Ectodermal cell (in vitro differentiated cells): ENCODE results near the gene CALN1.

Experiments used
- H3K27ac ChIP-seq: 2 replicates; pipeline ENCODE4 v1.7.0; 2013; ENCODE audit warnings: mild to moderate bottlenecking, low read depth, low read length; ENCODE audit not compliant: insufficient read depth, poor library complexity, severe bottlenecking
- H3K27me3 ChIP-seq: 2 replicates; pipeline ENCODE4 v1.7.0; 2013; ENCODE audit warnings: mild to moderate bottlenecking, low read length; ENCODE audit not compliant: insufficient read depth, control insufficient read depth, poor library complexity, severe bottlenecking
- H3K36me3 ChIP-seq: one replicate; pipeline ENCODE4 v1.7.0; 2013; ENCODE audit warnings: low read length; ENCODE audit not compliant: control insufficient read depth, insufficient read depth
- H3K4me1 ChIP-seq: one replicate; pipeline ENCODE4 v1.7.0; 2013; ENCODE audit warnings: low read length; ENCODE audit not compliant: control insufficient read depth, insufficient read depth
- H3K4me3 ChIP-seq: 2 replicates; pipeline ENCODE4 v1.7.0; 2013; ENCODE audit warnings: low read depth, low read length, control low read depth; ENCODE audit not compliant: insufficient read depth
- H3K9me3 ChIP-seq: 2 replicates; pipeline ENCODE4 v1.7.0; 2013; ENCODE audit warnings: mild to moderate bottlenecking, low read length, moderate library complexity; ENCODE audit not compliant: control insufficient read depth
- WGBS, 2 experiments: methylation state at CpG; one replicate each; pipeline ENCODE4 v1.1.7; 2013; ENCODE audit warnings: missing lambda C conversion rate in 2 of 2; 5-methylcytosine and 5-hydroxymethylcytosine counted together

The CALN1 gene

GRCh38 chr7:72118366-72118765, 293.8 kb downstream of the CALN1 start:
- no peak overlapping the region for H3K27ac ChIP-seq
- no peaks in the 10 kb centered on the region for H3K4me1 ChIP-seq
- 93 to 95% methylated on average over 3 of the region's 3 CpGs for WGBS, 2 experiments
- H3K27me3 ChIP-seq = no peaks in the 10 kb centered on the region
- H3K4me3 ChIP-seq = no peak overlapping the region
- no peaks in the 10 kb centered on the region for H3K36me3 ChIP-seq
- no peaks in the 10 kb centered on the region for H3K9me3 ChIP-seq

GRCh38 chr7:72114129-72114528, 298.0 kb downstream of the CALN1 start:
- Histone ChIP-seq H3K4me1 (no peaks in the 10 kb centered on the region), H3K4me3 (no peak overlapping the region)
- WGBS, 2 experiments = 89 to 95% methylated on average over 2 of the region's 2 CpGs

GRCh38 chr7:72112992-72113391, 299.1 kb downstream of the CALN1 start:
- Histone ChIP-seq H3K27me3 (no peaks in the 10 kb centered on the region), H3K27ac (no peak overlapping the region), H3K9me3 (no peaks in the 10 kb centered on the region), H3K36me3 (no peaks in the 10 kb centered on the region), H3K4me1 (no peaks in the 10 kb centered on the region), H3K4me3 (no peak overlapping the region)
- WGBS, 2 experiments = 84 to 87% methylated on average over 5 of the region's 5 CpGs

More at GRCh38 chr7:72114129-72114528, 298.0 kb downstream of the CALN1 start:
- Histone ChIP-seq H3K36me3 (no peaks in the 10 kb centered on the region), H3K9me3 (no peaks in the 10 kb centered on the region), H3K27me3 (no peaks in the 10 kb centered on the region), H3K27ac (no peak overlapping the region)

- Histone ChIP-seq H3K4me1 (no peaks in the 10 kb centered on the region), H3K27ac (no peak overlapping the region), H3K9me3 (peaks cover 2% of the 10 kb centered on the region), H3K36me3 (no peaks in the 10 kb centered on the region), H3K27me3 (no peaks in the 10 kb centered on the region), H3K4me3 (no peak overlapping the region)
- 93 to 96% methylated on average over 4 of the region's 4 CpGs for WGBS, 2 experiments
These were observed 299.6 kb downstream of the CALN1 start for GRCh38 chr7:72112530-72112929.

GRCh38 chr7:72111086-72111485, 301.1 kb downstream of the CALN1 start:
- no peak overlapping the region for H3K4me3 ChIP-seq
- no peaks in the 10 kb centered on the region for H3K27me3 ChIP-seq
- 95 to 96% methylated on average over 8 of the region's 8 CpGs for WGBS, 2 experiments
- peaks cover 2% of the 10 kb centered on the region for H3K9me3 ChIP-seq
- H3K4me1 ChIP-seq = no peaks in the 10 kb centered on the region
- no peaks in the 10 kb centered on the region for H3K36me3 ChIP-seq
- no peak overlapping the region for H3K27ac ChIP-seq

GRCh38 chr7:72109566-72109965, 302.6 kb downstream of the CALN1 start:
- Histone ChIP-seq H3K9me3 (peaks cover 2% of the 10 kb centered on the region), H3K4me3 (no peak overlapping the region), H3K4me1 (no peaks in the 10 kb centered on the region), H3K27ac (no peak overlapping the region), H3K36me3 (no peaks in the 10 kb centered on the region), H3K27me3 (no peaks in the 10 kb centered on the region)
- 95 to 96% methylated on average over 8 of the region's 8 CpGs for WGBS, 2 experiments

- Histone ChIP-seq H3K4me1 (no peaks in the 10 kb centered on the region), H3K27ac (no peak overlapping the region), H3K27me3 (no peaks in the 10 kb centered on the region), H3K9me3 (peaks cover 2% of the 10 kb centered on the region), H3K4me3 (no peak overlapping the region), H3K36me3 (no peaks in the 10 kb centered on the region)
- WGBS, 2 experiments = 86 to 96% methylated on average over 1 of the region's 1 CpG
These were observed 305.7 kb downstream of the CALN1 start for GRCh38 chr7:72106405-72106804.

- H3K9me3 ChIP-seq = no peaks in the 10 kb centered on the region
- no peak overlapping the region for H3K4me3 ChIP-seq
- H3K4me1 ChIP-seq = no peaks in the 10 kb centered on the region
- H3K36me3 ChIP-seq = no peaks in the 10 kb centered on the region
- H3K27me3 ChIP-seq = no peaks in the 10 kb centered on the region
- 93 to 97% methylated on average over 6 of the region's 6 CpGs for WGBS, 2 experiments
- no peak overlapping the region for H3K27ac ChIP-seq
These were observed 310.7 kb downstream of the CALN1 start for GRCh38 chr7:72101444-72101843.

GRCh38 chr7:72099784-72100183, 312.4 kb downstream of the CALN1 start:
- Histone ChIP-seq H3K27ac (no peak overlapping the region), H3K4me1 (no peaks in the 10 kb centered on the region)

GRCh38 chr7:72098807-72099580, 313.1 kb downstream of the CALN1 start:
- WGBS, 2 experiments = 87 to 88% methylated on average over 14 to 16 of the region's 16 CpGs
- Histone ChIP-seq H3K4me1 (no peaks in the 10 kb centered on the region), H3K36me3 (no peaks in the 10 kb centered on the region), H3K4me3 (no peak overlapping the region), H3K27me3 (no peaks in the 10 kb centered on the region), H3K9me3 (no peaks in the 10 kb centered on the region), H3K27ac (no peak overlapping the region)

More at GRCh38 chr7:72099784-72100183, 312.4 kb downstream of the CALN1 start:
- H3K27me3 ChIP-seq = no peaks in the 10 kb centered on the region
- H3K9me3 ChIP-seq = no peaks in the 10 kb centered on the region
- no peaks in the 10 kb centered on the region for H3K36me3 ChIP-seq
- 92 to 97% methylated on average over 6 of the region's 6 CpGs for WGBS, 2 experiments
- no peak overlapping the region for H3K4me3 ChIP-seq
